Right lobe of liver (tissue), 4 donors: ENCODE results near the gene TFRC.
"Not testable (repeated sequence)": the region's sequence is repeated elsewhere in the genome, so short reads cannot be mapped to it uniquely, and the experiment has no call there.

Experiments
- CTCF ChIP-seq, 4 donors: fragments of 200-600 bp in 3 of 4; fragments of 450-650 bp in 1 of 4; IDR thresholded peaks; one replicate each; pipeline versions ENCODE4 v1.5.1 to v1.8.0; 2016 to 2022; ENCODE audit warnings: antibody characterized with exemption in 4 of 4, mild to moderate bottlenecking in 2 of 4
- POLR2A ChIP-seq: fragments of 450-650 bp; IDR thresholded peaks from one replicate; pipeline ENCODE4 v1.6.1; 2017; ENCODE audit warnings: antibody characterized with exemption, mild to moderate bottlenecking
- donor health status: DM: no; HTN: no; CAD: no.
- donor health status: DM: no; HTN: no; CAD: no.
- donor health status: DM: no; HTN: yes; CAD: no.

- TF ChIP-seq CTCF (IDR thresholded peaks at IDR 0.05); POLR2A: not testable (repeated sequence)
Measured at GRCh38 chr3:196022499-196022878, 59.4 kb downstream of the TFRC start.
